ENCODE measurements around the gene GALNT16.

Gene GALNT16

GRCh38 chr14:69372146-69372545, 112.2 kb downstream of the GALNT16 start:
- TF ChIP-seq ZFP30 (CRISPR knock-in tag; IDR thresholded peaks at IDR 0.05) (no peak), TCF4 (CRISPR knock-in tag; IDR thresholded peaks at IDR 0.05; ENCODE audit: borderline replicate concordance) (no peak), ESRRG (CRISPR knock-in tag; IDR thresholded peaks at IDR 0.05) (no peak), SNAI2 (CRISPR knock-in tag; IDR thresholded peaks at IDR 0.05) (no peak), ZC3H10 (CRISPR knock-in tag; IDR thresholded peaks at IDR 0.05) (no peak), GLIS3 (CRISPR knock-in tag; IDR thresholded peaks at IDR 0.05) (no peak), BACH2 (CRISPR knock-in tag; IDR thresholded peaks at IDR 0.05; ENCODE audit: borderline replicate concordance) (no peak), POU6F1 (CRISPR knock-in tag; IDR thresholded peaks at IDR 0.05; ENCODE audit: borderline replicate concordance, low read depth) (no peak), TOX (CRISPR knock-in tag; IDR thresholded peaks at IDR 0.05; ENCODE audit: borderline replicate concordance) (no peak), ISL1 (CRISPR knock-in tag; IDR thresholded peaks at IDR 0.05) (no peak), ZNF70 (CRISPR knock-in tag; IDR thresholded peaks at IDR 0.05) (no peak), ZNF8 (CRISPR knock-in tag; IDR thresholded peaks at IDR 0.05) (no peak), CSDC2 (CRISPR knock-in tag; IDR thresholded peaks at IDR 0.05) (no peak), ARNTL (CRISPR knock-in tag; IDR thresholded peaks at IDR 0.05; ENCODE audit: borderline replicate concordance, low read depth) (no peak), OSR1 (CRISPR knock-in tag; IDR thresholded peaks at IDR 0.05) (no peak), CSRNP3 (CRISPR knock-in tag; IDR thresholded peaks at IDR 0.05) (no peak), RARB (CRISPR knock-in tag; IDR thresholded peaks at IDR 0.05) (no peak), ZNF565 (CRISPR knock-in tag; conservative IDR thresholded peaks at IDR 0.05; ENCODE audit: low read depth) (no peak), ZFP3 (CRISPR knock-in tag; IDR thresholded peaks at IDR 0.05) (no peak)
- no peak for ATAC-seq

- TF ChIP-seq GLIS3 (CRISPR knock-in tag; IDR thresholded peaks at IDR 0.05) (no peak), CSDC2 (CRISPR knock-in tag; IDR thresholded peaks at IDR 0.05) (no peak), PATZ1 (CRISPR knock-in tag; IDR thresholded peaks at IDR 0.05; ENCODE audit: borderline replicate concordance) (no peak), CREB5 (CRISPR knock-in tag; IDR thresholded peaks at IDR 0.05; ENCODE audit: low read depth) (no peak)
- ATAC-seq = no peak
Measured at GRCh38 chr14:69373104-69373503, 113.1 kb downstream of the GALNT16 start.

- no peak for TF ChIP-seq RARB (CRISPR knock-in tag; IDR thresholded peaks at IDR 0.05)
- TF ChIP-seq ZNF8 (CRISPR knock-in tag; IDR thresholded peaks at IDR 0.05) = no peak
- TF ChIP-seq TSHZ2 (CRISPR knock-in tag; IDR thresholded peaks at IDR 0.05) = no peak
- TF ChIP-seq BACH2 (CRISPR knock-in tag; IDR thresholded peaks at IDR 0.05; ENCODE audit: borderline replicate concordance) = no peak
- TF ChIP-seq CREB5 (CRISPR knock-in tag; IDR thresholded peaks at IDR 0.05; ENCODE audit: low read depth) = no peak
- no peak for TF ChIP-seq ISL1 (CRISPR knock-in tag; IDR thresholded peaks at IDR 0.05)
- no peak for TF ChIP-seq ZNF565 (CRISPR knock-in tag; conservative IDR thresholded peaks at IDR 0.05; ENCODE audit: low read depth)
- no peak for TF ChIP-seq ZNF70 (CRISPR knock-in tag; IDR thresholded peaks at IDR 0.05)
- no peak for TF ChIP-seq CSDC2 (CRISPR knock-in tag; IDR thresholded peaks at IDR 0.05)
- no peak for TF ChIP-seq ARNTL (CRISPR knock-in tag; IDR thresholded peaks at IDR 0.05; ENCODE audit: borderline replicate concordance, low read depth)
- TF ChIP-seq GLIS3 (CRISPR knock-in tag; IDR thresholded peaks at IDR 0.05) = no peak
- TF ChIP-seq ESRRG (CRISPR knock-in tag; IDR thresholded peaks at IDR 0.05) = no peak
- no peak for TF ChIP-seq CSRNP3 (CRISPR knock-in tag; IDR thresholded peaks at IDR 0.05)
- no peak for TF ChIP-seq ZC3H10 (CRISPR knock-in tag; IDR thresholded peaks at IDR 0.05)
- TF ChIP-seq OSR1 (CRISPR knock-in tag; IDR thresholded peaks at IDR 0.05) = no peak
- no peak for TF ChIP-seq TCF4 (CRISPR knock-in tag; IDR thresholded peaks at IDR 0.05; ENCODE audit: borderline replicate concordance)
- no peak for TF ChIP-seq PPARA (CRISPR knock-in tag; IDR thresholded peaks at IDR 0.05; ENCODE audit: borderline replicate concordance)
- TF ChIP-seq ZFP30 (CRISPR knock-in tag; IDR thresholded peaks at IDR 0.05) = no peak
- TF ChIP-seq ZFP3 (CRISPR knock-in tag; IDR thresholded peaks at IDR 0.05) = no peak
- TF ChIP-seq TOX (CRISPR knock-in tag; IDR thresholded peaks at IDR 0.05; ENCODE audit: borderline replicate concordance) = no peak
- ATAC-seq = no peak
Measured at GRCh38 chr14:69374235-69374634, 114.3 kb downstream of the GALNT16 start.

Data from SK-N-SH treated with all-trans-retinoic acid at 6 μM for 48 hours (cell line).